Colonic mucosa (tissue), 4 donors: ENCODE measurements around the gene DHX35. TPM values are rescaled to one million over a fixed set of nuclear protein-coding genes. Genes with fewer than 3 reads are reported as not detected.

Experiments
- DNase-seq: peaks from one replicate; pipeline ENCODE4 v3.0.0-alpha.2; 2020
- H3K27ac ChIP-seq: fragments of 200-600 bp; one replicate; pipeline ENCODE4 v1.8.0; 2021
- H3K27me3 ChIP-seq: fragments of 200-600 bp; one replicate; pipeline ENCODE4 v1.8.0; 2021
- H3K36me3 ChIP-seq: fragments of 200-600 bp; one replicate; pipeline ENCODE4 v1.8.0; 2021
- H3K4me1 ChIP-seq: fragments of 200-600 bp; one replicate; pipeline ENCODE4 v1.8.0; 2021; ENCODE audit warnings: mild to moderate bottlenecking
- H3K4me3 ChIP-seq: fragments of 200-600 bp; one replicate; pipeline ENCODE4 v1.8.0; 2021
- H3K9ac ChIP-seq, 2 donors: one replicate each; pipeline ENCODE4 v1.7.0; 2013; ENCODE audit warnings: control low read depth in 2 of 2, low read depth in 2 of 2, low read length in 2 of 2
- H3K9me3 ChIP-seq: fragments of 200-600 bp; one replicate; pipeline ENCODE4 v1.8.0; 2021
- intact Hi-C: fragments of 100-400 bp; cut with DNase I; formaldehyde crosslinking; loops from one replicate; pipeline ENCODE4 v1.14.1; 2022
- total RNA-seq, 2 donors: library from RNA; stranded (reverse); fragmentation: NEBNext Ultra II Directional in 1 of 2; extraction: Animal tissue kit (Norgen Biotek cat#: 25700) in 1 of 2; gene quantifications; one replicate each; pipeline ENCODE4 v1.2.1, GENCODE V29; 2021
- TF ChIP-seq, protein P1 (sequence below): fragments of 200-600 bp; IDR thresholded peaks from one replicate; pipeline ENCODE4 v1.8.0; 2022; ENCODE audit warnings: antibody characterized with exemption, mild to moderate bottlenecking
- donor health status: healthy.
- donor health status: DM: no; HTN: no; CAD: no.
- donor health status: DM: no; HTN: no; CAD: no.

Gene DHX35
- total RNA-seq, 2 donors from 2014 or later, result 16.3 to 16.9 TPM

DNA sequence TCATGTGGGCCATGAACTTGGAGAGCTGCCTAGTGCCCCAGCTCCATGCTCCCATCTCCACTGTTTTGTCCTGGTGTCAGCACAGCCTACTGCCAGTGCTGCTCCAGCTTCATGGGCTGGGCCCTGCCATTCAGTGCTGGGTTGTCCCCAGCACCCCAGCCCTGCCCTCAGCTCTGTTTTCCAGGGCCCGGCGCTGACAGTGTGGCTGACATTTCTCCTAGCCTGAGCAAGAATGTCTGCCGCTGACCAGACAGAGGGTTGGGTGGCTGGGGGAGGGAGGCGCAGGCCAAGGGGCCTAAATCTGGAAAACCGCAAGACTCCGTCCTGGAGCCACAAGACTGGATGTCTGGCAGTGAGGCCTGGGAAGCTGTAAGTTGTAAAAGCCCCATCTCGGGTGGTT lies 78.9 kb downstream of the DHX35 start:
- Histone ChIP-seq H3K4me1 (no peaks in the 10 kb centered on the region), H3K27ac (no peak overlapping the region), H3K9me3 (no peaks in the 10 kb centered on the region), H3K4me3 (no peak overlapping the region), H3K36me3 (no peaks in the 10 kb centered on the region), H3K27me3 (no peaks in the 10 kb centered on the region), H3K9ac (no peak overlapping the region)
- intact Hi-C loops, result no loop called here
- TF ChIP-seq, protein P1, sequence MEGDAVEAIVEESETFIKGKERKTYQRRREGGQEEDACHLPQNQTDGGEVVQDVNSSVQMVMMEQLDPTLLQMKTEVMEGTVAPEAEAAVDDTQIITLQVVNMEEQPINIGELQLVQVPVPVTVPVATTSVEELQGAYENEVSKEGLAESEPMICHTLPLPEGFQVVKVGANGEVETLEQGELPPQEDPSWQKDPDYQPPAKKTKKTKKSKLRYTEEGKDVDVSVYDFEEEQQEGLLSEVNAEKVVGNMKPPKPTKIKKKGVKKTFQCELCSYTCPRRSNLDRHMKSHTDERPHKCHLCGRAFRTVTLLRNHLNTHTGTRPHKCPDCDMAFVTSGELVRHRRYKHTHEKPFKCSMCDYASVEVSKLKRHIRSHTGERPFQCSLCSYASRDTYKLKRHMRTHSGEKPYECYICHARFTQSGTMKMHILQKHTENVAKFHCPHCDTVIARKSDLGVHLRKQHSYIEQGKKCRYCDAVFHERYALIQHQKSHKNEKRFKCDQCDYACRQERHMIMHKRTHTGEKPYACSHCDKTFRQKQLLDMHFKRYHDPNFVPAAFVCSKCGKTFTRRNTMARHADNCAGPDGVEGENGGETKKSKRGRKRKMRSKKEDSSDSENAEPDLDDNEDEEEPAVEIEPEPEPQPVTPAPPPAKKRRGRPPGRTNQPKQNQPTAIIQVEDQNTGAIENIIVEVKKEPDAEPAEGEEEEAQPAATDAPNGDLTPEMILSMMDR, result no peak
- no peak for DNase-seq

DNA sequence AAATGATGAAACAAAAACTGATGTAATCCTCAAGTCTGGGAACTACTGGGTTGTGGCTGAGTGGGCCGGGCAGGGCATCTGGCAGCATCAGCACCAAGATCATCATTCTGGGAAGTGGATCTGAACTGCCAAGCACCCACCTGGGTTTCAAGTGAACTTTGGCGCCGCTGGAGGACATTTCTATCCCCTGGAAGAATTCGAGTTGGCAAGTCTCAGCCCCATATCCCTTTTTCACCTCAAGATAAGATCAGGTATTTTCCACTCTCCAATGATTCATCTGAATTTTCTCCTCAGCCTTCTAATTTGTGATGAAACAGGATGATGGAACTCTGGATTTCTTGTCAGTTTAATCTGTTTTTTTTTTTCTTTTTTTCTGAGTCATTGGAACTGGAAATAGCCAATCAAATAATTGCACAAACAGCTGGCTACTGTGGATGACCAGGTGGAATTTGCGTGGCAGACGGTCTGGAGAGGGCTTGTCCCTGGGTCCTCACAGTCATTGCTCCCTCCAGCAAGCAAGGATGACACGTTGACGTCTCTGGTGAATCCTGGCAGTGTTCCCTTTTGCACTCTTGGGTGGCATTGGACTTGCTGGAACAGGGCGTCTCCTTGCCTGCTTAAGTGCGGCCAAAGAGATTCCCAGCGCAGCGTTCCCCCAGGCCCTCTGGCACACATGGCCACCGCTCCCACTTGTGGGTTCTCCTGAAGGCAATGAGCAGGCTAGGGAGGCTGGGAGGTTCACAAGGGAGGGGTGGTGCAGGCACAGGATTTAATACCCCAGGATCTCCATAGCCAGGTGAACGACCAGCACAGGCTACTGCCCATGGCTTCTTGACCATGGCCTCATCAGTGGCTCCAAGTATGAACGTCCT lies 80.4 kb downstream of the DHX35 start:
- TF ChIP-seq, protein P1, result no peak
- H3K4me3 ChIP-seq, result no peak overlapping the region
- no peaks in the 10 kb centered on the region for H3K9me3 ChIP-seq
- H3K9ac ChIP-seq, result no peak overlapping the region
- no peaks in the 10 kb centered on the region for H3K4me1 ChIP-seq
- H3K27ac ChIP-seq, result no peak overlapping the region
- intact Hi-C loops, result no loop called here
- DNase-seq, result no peak
- H3K36me3 ChIP-seq, result no peaks in the 10 kb centered on the region
- H3K27me3 ChIP-seq, result no peaks in the 10 kb centered on the region

DNA sequence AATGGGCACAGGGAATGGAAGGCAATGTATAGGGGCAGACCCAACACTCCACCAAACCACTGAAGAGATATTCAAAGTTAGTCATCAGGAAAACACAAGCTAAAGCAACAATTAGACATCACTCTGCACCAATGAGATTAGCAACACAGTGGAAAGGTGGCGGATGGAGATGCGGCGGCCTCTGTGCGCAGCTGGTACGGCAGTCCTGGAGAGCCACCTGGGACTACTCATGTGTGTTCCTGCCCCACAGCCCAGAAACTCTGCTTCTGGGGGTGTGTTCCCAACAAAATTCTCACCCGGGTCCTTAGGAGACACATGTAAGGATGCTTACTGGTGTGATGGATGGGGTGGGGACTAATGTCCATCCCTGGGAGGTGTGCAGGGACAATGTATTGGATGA lies 82.4 kb downstream of the DHX35 start:
- intact Hi-C loops, result no loop called here
- Histone ChIP-seq H3K4me3 (no peak overlapping the region), H3K9me3 (no peaks in the 10 kb centered on the region), H3K9ac (no peak overlapping the region), H3K27me3 (no peaks in the 10 kb centered on the region), H3K27ac (no peak overlapping the region), H3K36me3 (no peaks in the 10 kb centered on the region), H3K4me1 (no peaks in the 10 kb centered on the region)
- TF ChIP-seq, protein P1, result no peak
- DNase-seq, result no peak

DNA sequence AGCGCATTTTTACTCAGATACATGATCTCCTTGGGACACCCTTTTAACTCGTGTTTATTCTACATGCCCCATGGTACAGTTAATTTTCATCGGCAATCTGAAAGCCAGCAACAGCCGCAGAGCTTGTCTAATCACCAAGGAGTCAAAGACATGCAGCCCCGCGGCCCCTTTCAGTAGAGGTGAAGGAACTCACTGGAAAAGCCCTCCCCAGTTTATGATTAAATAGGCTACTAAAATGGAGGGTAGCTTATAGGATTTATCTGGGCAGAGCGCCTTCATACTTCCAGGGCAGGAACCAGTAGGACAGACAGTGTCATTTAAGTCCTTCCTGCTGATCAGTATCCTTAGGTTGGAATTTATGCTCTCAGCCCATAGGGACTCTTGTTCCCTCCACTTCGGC lies 83.5 kb downstream of the DHX35 start:
- TF ChIP-seq, protein P1, result no peak
- Histone ChIP-seq H3K4me3 (no peak overlapping the region), H3K9me3 (no peaks in the 10 kb centered on the region), H3K27ac (no peak overlapping the region), H3K4me1 (no peaks in the 10 kb centered on the region), H3K27me3 (no peaks in the 10 kb centered on the region), H3K9ac (no peak overlapping the region), H3K36me3 (no peaks in the 10 kb centered on the region)
- intact Hi-C loops, result no loop called here
- no peak for DNase-seq

DNA sequence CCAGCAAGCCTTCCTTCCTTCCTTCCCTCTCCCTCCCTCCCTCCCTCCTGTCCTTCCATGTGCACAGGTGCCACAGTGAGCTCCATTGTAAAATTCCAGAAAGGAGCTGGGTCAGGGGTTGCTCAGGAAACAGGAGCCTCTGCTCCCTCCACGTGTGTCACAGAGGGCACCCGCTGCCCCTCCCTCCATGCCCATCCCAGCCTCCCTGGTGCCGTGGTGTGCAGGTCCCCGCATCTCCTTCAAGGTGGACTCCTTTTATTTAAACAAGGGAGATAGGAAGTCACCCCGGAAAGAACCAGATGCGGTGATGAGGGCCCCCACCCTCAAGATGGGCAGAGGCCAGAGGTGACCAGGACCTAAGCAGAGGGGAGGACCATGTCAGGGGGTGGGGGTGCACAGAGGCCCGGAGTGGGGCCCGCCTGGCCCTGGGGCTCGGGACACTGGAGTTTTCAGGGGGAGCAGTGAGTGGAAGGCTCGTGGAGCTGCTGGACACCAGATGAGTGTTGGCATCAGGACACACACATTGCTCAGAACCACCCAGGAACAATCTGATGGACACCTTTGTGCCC lies 85.4 kb downstream of the DHX35 start:
- H3K9me3 ChIP-seq, result no peaks in the 10 kb centered on the region
- H3K27ac ChIP-seq, result no peak overlapping the region
- H3K36me3 ChIP-seq, result no peaks in the 10 kb centered on the region
- DNase-seq, result no peak
- TF ChIP-seq, protein P1, result no peak
- intact Hi-C loops, result no loop called here
- no peaks in the 10 kb centered on the region for H3K27me3 ChIP-seq
- H3K9ac ChIP-seq, result no peak overlapping the region
- no peak overlapping the region for H3K4me3 ChIP-seq
- no peaks in the 10 kb centered on the region for H3K4me1 ChIP-seq
